Epithelial cell of proximal tubule (primary cell): ENCODE data around the gene ENO2. TPM values are rescaled to one million over a fixed set of nuclear protein-coding genes. Genes with fewer than 3 reads are reported as not detected.
A peak's percentile ranks its signal among the peaks of the same experiment; 100 is the strongest.
"Not testable (repeated sequence)": the region's sequence is repeated elsewhere in the genome, so short reads cannot be mapped to it uniquely, and the experiment has no call there.

Experiments used
- DNase-seq: peaks from one replicate; pipeline ENCODE4 v3.0.0-alpha.2; 2011; ENCODE audit warnings: low read depth
- H3K4me3 ChIP-seq: 2 replicates; pipeline ENCODE4 v1.5.1; 2011; ENCODE audit warnings: low read depth, mild to moderate bottlenecking, low read length
- total RNA-seq: library from RNA; depleted of rRNA; stranded (reverse); fragments of >200 nt; gene quantifications from 2 replicates; pipeline ENCODE4 v1.2.3, GENCODE V29; 2015
- TF ChIP-seq, protein P1 (sequence below): conservative IDR thresholded peaks from 2 replicates; pipeline ENCODE4 v1.5.1; 2012; ENCODE audit warnings: low read depth, mild to moderate bottlenecking, low read length

Gene ENO2
- total RNA-seq, 1 donor from 2014 or later, result 97.0 TPM

DNA sequence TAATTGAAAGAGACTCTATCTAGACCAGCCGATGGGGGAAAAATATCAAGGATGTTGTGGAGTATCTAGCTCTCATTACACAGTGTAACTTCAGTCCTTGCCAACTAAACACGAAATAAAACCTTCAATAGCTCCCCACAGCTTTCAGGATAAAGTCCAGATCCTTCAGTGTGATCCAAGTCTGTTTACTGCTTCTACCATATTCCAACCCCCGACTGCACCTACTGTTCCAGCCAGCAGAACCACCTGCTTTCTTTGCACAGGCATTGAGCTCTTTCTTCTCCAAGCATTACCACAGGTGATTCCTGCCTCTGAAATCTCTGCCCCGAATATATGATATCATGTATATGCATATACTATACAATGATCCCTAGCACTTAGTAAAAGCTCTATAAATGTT lies 11.9 kb upstream of the ENO2 start:
- DNase-seq, result no peak
- TF ChIP-seq, protein P1, sequence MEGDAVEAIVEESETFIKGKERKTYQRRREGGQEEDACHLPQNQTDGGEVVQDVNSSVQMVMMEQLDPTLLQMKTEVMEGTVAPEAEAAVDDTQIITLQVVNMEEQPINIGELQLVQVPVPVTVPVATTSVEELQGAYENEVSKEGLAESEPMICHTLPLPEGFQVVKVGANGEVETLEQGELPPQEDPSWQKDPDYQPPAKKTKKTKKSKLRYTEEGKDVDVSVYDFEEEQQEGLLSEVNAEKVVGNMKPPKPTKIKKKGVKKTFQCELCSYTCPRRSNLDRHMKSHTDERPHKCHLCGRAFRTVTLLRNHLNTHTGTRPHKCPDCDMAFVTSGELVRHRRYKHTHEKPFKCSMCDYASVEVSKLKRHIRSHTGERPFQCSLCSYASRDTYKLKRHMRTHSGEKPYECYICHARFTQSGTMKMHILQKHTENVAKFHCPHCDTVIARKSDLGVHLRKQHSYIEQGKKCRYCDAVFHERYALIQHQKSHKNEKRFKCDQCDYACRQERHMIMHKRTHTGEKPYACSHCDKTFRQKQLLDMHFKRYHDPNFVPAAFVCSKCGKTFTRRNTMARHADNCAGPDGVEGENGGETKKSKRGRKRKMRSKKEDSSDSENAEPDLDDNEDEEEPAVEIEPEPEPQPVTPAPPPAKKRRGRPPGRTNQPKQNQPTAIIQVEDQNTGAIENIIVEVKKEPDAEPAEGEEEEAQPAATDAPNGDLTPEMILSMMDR, result no peak

DNA sequence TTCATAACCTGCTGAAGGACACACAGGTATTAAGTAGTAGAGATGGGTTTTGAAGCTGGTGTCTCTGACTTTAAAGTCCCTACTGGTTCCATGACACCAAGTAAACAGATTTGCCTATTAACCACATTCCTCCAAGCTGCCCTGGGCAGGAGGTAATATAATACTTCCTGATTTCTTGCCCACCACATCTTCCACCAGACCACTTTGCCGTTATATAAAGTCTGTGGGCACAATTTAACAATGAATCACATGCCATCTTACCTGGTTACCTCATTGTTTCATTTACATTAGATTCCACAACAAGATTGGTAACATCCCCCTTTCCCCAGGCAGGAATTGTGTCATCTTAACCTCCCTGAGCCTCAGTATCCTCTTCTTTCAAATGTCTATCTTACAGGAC lies 10.7 kb upstream of the ENO2 start:
- no peak for DNase-seq
- H3K4me3 ChIP-seq, result no peak overlapping the region
- TF ChIP-seq, protein P1, result no peak

More for the DNA sequence above, 11.9 kb upstream of the ENO2 start:
- H3K4me3 ChIP-seq, result no peak overlapping the region

DNA sequence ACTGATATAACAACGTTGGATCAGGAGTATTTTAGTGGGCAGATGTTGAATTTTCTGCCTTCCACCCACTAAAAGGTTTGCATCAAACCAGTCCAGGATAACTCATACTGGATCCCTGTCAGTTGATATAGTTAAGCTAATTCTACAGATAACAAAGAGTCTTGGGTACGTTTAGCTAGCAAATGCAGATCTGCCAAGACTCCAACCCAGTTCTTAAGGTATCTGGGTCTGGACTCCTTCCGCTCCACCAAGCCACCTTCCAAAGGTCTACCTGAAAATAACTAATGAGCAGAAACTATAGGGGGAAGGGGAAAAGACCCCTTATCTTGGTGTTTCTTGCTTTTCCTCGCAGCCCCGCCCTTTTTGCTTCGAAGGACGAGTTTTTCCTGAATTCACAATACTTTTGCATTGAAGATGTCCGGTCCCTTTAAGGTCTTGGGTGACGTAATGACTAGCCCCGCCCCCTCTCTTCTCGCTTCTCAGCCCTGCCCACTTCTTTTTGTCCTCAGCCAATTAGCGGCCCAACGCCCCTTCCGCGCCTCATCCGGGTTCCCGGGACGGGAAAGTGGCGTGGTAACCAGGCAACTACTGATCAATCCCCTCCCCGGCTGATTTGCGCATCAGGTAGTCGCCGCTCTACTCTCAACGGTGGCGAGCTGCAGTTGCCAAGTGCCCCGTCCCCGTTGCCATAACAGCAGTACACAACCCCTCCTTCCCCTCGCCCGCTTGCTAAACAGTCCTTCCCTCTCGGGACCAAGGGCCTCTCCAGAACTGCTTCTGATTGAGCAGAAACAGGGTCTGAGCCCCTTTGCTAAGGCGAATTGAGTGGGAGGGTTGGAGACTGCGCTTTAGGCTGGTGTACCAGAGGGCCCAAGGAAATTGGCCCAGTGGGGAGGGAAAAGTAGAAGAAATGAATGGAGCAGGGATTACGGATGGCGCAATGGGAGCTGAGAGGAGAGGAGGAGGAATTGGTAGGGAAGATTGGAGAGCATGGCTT lies 9.8 kb upstream of the ENO2 start, which contains the start of gene LRRC23:
Gene LRRC23 (plus strand): TSS at position 543 of the 997 bp plus-strand sequence. CDS start 812 bp downstream, outside the sequence.
- DNase-seq, result peak; percentile 64
- peak within 1 kb of the TSS; percentile 87 for H3K4me3 ChIP-seq
- TF ChIP-seq, protein P1, result no peak

DNA sequence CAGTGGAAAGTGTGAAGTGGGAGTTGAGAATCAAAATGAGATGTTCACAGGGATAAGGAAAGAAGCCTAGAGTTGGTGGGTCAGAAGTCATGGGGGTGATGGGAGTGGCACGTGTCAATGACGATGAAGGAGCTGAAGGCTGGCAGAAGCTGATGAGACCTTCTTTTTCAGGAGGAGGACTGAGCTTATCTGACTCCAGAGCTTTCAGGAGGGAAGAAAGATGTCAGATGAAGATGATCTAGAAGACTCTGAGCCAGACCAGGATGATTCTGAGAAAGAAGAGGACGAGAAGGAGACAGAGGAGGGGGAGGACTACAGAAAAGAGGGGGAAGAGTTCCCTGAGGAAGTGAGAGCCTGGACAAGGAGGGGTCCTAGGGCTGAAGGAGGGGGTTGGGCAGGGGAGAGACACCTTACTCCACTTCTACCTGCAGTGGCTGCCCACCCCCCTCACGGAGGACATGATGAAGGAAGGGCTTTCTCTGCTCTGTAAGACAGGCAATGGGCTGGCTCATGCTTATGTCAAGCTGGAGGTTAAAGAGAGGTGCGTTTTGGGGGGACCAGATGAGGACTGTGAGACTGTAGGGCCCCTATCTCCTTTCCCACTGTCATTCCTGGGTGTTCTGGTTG lies 8.9 kb upstream of the ENO2 start:
- peak overlapping the region; percentile 87 for H3K4me3 ChIP-seq
- TF ChIP-seq, protein P1, result no peak
- no peak for DNase-seq

- not testable (repeated sequence) for DNase-seq, H3K4me3 ChIP-seq
Observed at GRCh38 chr12:6908141-6908540, 6.2 kb upstream of the ENO2 start.

DNA sequence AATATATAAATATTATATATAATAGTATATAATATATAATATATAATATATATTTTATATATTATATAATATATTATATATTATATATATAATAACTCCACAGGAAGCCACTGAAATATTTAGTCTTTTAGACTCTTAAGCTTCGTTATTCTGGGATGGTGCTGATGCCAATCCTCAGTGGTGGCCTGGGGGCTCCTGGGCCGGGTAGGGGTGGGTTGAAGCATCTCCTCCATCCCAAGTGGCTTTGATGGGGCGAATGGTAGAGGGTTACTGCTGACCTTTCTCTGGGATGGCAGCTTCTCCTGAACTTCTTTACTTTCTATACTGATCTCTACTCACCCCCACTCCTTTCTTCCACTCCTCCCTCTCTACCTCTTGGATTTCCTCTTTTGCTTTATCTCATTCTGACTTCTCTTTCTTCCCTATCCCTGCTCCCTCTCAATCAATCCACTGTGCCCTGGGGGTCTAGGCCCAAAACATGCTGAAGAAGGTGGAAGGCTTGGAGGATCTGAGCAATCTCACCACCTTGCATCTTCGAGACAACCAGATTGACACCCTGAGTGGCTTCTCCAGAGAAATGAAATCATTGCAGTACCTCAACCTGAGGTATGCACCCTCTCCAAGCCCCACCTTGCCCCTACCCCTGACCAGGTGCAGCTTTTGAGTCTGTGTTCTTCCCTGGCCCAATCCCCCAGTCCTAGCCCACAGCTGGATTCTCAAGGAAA lies 4.8 kb upstream of the ENO2 start:
- no peak overlapping the region for H3K4me3 ChIP-seq
- no peak for DNase-seq
- TF ChIP-seq, protein P1, result no peak
